SK-N-SH treated with all-trans-retinoic acid at 6 μM for 48 hours (cell line): ENCODE measurements around the gene KEL.

Experiments used
- ARNTL ChIP-seq: fragments of 450-650 bp; formaldehyde crosslinking; IDR thresholded peaks from 2 replicates; pipeline ENCODE4 v1.5.0; 2020; ENCODE audit warnings: low read depth, mild to moderate bottlenecking, moderate library complexity, borderline replicate concordance
- TOX ChIP-seq: fragments of 250-450 bp; sonication (Bioruptor Pico); IDR thresholded peaks from 2 replicates; pipeline ENCODE4 v1.8.0; 2021; ENCODE audit warnings: mild to moderate bottlenecking, moderate library complexity, borderline replicate concordance
- ZC3H10 ChIP-seq: fragments of 250-450 bp; sonication (Bioruptor Pico); IDR thresholded peaks from 2 replicates; pipeline ENCODE4 v1.5.1; 2021; ENCODE audit warnings: mild to moderate bottlenecking, moderate library complexity

DNA sequence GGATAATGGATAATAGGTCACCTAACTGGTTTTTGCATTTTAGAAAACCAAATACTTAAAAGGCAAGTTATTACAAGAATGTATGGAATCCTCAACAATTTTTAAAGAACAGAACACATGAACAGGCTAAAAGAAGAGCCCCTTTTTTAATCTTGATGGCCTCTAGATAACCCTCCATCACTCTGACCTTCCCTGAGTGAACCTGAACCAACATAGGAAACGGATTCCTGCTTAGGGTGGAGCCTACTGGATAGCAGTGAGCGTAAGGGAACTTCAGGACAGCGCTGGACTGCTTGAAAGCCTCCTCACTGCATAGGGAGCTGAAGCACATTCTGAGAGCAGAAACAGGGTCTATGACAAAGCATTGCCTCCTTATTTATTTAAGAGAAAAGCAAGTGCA lies 49.1 kb downstream of the KEL start:
- TF ChIP-seq TOX (no peak), ARNTL (CRISPR knock-in tag) (no peak), ZC3H10 (CRISPR knock-in tag) (no peak)
